ENCODE data around the gene CACNB4.

DNA sequence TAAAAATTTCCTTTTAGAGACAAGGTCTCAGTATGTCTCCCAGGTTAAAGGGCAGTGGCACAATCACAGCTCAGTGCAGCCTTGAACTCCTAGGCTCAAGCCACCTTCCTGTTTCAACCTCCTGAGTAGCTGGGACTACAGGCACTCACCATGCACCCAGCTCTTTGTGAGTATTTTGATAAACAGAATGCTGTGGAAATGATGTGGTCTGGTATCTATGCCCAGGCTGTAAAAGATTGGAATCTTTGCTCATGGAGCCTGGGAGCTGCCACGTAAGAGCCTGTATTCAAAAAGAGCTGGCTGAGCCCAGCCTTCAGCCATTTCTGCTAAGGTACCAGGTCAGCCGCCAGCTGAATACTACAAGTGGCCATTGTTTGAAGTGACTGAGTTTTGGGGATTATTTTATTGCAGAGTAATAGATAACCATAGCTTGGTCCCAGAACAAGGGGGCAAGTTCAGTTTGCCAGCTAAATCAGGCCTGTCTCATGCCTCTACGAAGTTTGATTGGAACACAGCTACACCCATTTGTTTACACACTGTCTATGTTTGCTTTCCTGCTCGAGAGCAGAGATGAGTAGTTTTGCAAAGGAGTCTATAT, 249.3 kb downstream of the CACNB4 start:
- TF ChIP-seq RAD21 (conservative IDR thresholded peaks at IDR 0.05) (no peak), EP300 (conservative IDR thresholded peaks at IDR 0.05; ENCODE audit: poor library complexity, severe bottlenecking) (no peak)
- TF ChIP-seq, protein P1, sequence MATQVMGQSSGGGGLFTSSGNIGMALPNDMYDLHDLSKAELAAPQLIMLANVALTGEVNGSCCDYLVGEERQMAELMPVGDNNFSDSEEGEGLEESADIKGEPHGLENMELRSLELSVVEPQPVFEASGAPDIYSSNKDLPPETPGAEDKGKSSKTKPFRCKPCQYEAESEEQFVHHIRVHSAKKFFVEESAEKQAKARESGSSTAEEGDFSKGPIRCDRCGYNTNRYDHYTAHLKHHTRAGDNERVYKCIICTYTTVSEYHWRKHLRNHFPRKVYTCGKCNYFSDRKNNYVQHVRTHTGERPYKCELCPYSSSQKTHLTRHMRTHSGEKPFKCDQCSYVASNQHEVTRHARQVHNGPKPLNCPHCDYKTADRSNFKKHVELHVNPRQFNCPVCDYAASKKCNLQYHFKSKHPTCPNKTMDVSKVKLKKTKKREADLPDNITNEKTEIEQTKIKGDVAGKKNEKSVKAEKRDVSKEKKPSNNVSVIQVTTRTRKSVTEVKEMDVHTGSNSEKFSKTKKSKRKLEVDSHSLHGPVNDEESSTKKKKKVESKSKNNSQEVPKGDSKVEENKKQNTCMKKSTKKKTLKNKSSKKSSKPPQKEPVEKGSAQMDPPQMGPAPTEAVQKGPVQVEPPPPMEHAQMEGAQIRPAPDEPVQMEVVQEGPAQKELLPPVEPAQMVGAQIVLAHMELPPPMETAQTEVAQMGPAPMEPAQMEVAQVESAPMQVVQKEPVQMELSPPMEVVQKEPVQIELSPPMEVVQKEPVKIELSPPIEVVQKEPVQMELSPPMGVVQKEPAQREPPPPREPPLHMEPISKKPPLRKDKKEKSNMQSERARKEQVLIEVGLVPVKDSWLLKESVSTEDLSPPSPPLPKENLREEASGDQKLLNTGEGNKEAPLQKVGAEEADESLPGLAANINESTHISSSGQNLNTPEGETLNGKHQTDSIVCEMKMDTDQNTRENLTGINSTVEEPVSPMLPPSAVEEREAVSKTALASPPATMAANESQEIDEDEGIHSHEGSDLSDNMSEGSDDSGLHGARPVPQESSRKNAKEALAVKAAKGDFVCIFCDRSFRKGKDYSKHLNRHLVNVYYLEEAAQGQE (IDR thresholded peaks at IDR 0.05; ENCODE audit: borderline replicate concordance), result no peak
